Nephron (organoid): Measurements from ENCODE around the gene ZNF772.
"Not testable (repeated sequence)": the region's sequence is repeated elsewhere in the genome, so short reads cannot be mapped to it uniquely, and the experiment has no call there.

Experiments
- H3K27ac Mint-ChIP-seq, 3 experiments: 2 replicates each; pipeline ENCODE4 v1.8.0; 2020; ENCODE audit warnings: mixed read lengths in 3 of 3, mild to moderate bottlenecking in 2 of 3, moderate library complexity in 1 of 3
- H3K27me3 Mint-ChIP-seq: 2 replicates; pipeline ENCODE4 v1.8.0; 2021; ENCODE audit warnings: low read depth, mild to moderate bottlenecking, moderate library complexity, mixed read lengths
- H3K36me3 Mint-ChIP-seq: 2 replicates; pipeline ENCODE4 v1.8.0; 2020; ENCODE audit warnings: low read depth, mixed read lengths
- H3K4me1 Mint-ChIP-seq: 2 replicates; pipeline ENCODE4 v1.8.0; 2020; ENCODE audit warnings: mixed read lengths
- H3K4me3 Mint-ChIP-seq, 3 experiments: 2 replicates each; pipeline ENCODE4 v1.8.0; 2020; ENCODE audit warnings: mild to moderate bottlenecking in 3 of 3, mixed read lengths in 3 of 3, moderate library complexity in 2 of 3
- H3K9me3 Mint-ChIP-seq: 2 replicates; pipeline ENCODE4 v1.8.0; 2020; ENCODE audit warnings: mixed read lengths
- TF ChIP-seq, protein P1 (sequence below), 3 experiments: fragments of 200-600 bp; sonication (generic); IDR thresholded peaks; one replicate each; pipeline ENCODE4 v1.5.0; 2021; ENCODE audit warnings: antibody characterized with exemption in 3 of 3; ENCODE audit not compliant: unreplicated experiment in 3 of 3

ZNF772 gene

DNA sequence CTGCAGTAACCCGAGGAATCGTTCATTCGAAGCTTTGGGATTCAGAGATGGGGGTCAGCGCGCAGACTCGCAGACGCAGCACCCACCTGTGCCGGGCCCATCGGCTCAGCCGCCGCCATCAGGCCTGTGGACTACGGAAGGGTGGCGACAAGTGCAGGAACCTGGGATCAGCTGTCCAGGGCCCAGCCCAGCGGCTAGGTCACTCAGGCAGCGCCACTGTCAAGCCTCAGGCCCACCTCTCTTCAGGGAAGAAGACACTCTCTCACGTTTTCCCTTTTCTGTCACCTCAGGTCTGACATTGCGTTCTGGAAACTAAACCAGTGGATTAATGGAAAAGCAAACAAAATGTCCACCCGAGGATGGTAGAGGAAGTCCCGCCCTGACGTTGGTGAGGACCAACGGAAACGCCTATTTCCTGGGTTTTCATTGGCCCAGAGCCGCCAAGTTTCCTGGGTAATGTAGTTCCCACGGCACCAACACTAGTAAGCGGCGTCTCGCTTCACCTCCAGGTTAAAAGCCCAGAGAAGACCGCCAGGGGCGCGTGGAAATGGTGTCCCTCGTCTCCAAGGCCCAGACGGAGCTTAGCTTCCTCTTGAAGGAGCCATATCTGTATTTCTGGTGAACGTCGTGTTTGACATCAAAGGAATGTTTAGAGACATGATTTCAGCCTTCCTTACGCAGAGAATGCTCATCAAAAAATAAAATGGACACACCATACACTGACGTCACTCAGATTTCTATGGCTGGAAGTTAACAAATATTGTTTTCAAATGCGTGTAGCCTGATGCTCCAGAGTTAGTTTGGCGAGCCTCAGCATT, at the start of gene ZNF772:
TSS of gene ZNF772 (minus strand) at position 376 of the 818 bp plus-strand sequence. CDS start at position 119, 257 bp downstream.
- Mint-ChIP-seq H3K9me3 (peaks cover 77% of the 10 kb centered on the region), H3K4me3 (peak within 1 kb of the TSS; percentile 87 to 92 (median 90)), H3K4me1 (peaks cover 6% of the 10 kb centered on the region), H3K36me3 (peaks cover 64% of the 10 kb centered on the region), H3K27me3 (peaks cover 6% of the 10 kb centered on the region), H3K27ac (peak within 1 kb of the TSS; percentile 79 to 97 (median 96))
- TF ChIP-seq, protein P1, sequence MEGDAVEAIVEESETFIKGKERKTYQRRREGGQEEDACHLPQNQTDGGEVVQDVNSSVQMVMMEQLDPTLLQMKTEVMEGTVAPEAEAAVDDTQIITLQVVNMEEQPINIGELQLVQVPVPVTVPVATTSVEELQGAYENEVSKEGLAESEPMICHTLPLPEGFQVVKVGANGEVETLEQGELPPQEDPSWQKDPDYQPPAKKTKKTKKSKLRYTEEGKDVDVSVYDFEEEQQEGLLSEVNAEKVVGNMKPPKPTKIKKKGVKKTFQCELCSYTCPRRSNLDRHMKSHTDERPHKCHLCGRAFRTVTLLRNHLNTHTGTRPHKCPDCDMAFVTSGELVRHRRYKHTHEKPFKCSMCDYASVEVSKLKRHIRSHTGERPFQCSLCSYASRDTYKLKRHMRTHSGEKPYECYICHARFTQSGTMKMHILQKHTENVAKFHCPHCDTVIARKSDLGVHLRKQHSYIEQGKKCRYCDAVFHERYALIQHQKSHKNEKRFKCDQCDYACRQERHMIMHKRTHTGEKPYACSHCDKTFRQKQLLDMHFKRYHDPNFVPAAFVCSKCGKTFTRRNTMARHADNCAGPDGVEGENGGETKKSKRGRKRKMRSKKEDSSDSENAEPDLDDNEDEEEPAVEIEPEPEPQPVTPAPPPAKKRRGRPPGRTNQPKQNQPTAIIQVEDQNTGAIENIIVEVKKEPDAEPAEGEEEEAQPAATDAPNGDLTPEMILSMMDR (IDR thresholded peaks at IDR 0.05; ENCODE audit: unreplicated experiment in 3 of 3): peak in 2 of 3 experiments; percentile 32 to 52

DNA sequence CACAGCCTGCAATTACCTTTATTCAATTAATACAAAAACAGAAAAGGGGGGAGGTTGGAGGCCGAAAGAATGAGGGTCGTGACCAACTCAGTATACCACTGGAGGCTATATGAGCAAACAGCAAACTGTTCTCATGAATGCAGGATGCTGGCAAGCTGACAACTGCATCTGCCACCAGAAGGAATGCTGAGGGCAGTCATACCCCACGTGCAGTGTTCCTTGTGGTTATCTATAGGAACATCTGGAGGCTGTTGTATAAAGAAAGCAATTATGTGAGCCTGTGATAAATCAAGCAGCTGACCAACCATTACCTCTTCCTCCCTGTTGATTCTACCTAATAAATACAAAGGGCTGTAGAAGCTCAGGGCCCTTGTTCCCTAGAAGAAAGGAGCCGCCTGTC, 40.7 kb upstream of the ZNF772 start:
- peaks cover 52% of the 10 kb centered on the region for H3K9me3 Mint-ChIP-seq
- not testable (repeated sequence) for H3K4me1 Mint-ChIP-seq, H3K4me3 Mint-ChIP-seq, H3K27ac Mint-ChIP-seq, H3K27me3 Mint-ChIP-seq
- H3K36me3 Mint-ChIP-seq: peaks cover 44% of the 10 kb centered on the region

- Mint-ChIP-seq H3K27me3 (peaks cover 4% of the 10 kb centered on the region), H3K4me3 (no peak overlapping the region), H3K36me3 (peaks cover 61% of the 10 kb centered on the region), H3K4me1 (no peaks in the 10 kb centered on the region), H3K9me3 (peaks cover 60% of the 10 kb centered on the region), H3K27ac (no peak overlapping the region)
- TF ChIP-seq, protein P1 (IDR thresholded peaks at IDR 0.05; ENCODE audit: unreplicated experiment in 3 of 3): no peak
These were observed 37.9 kb upstream of the ZNF772 start for GRCh38 chr19:57515255-57515654.

- peaks cover 81% of the 10 kb centered on the region for H3K36me3 Mint-ChIP-seq
- H3K9me3 Mint-ChIP-seq: peaks cover 69% of the 10 kb centered on the region
- TF ChIP-seq, protein P1 (IDR thresholded peaks at IDR 0.05; ENCODE audit: unreplicated experiment in 3 of 3): no peak
- H3K27me3 Mint-ChIP-seq: peaks cover 4% of the 10 kb centered on the region
- H3K27ac Mint-ChIP-seq: no peak overlapping the region
- H3K4me3 Mint-ChIP-seq: no peak overlapping the region
- no peaks in the 10 kb centered on the region for H3K4me1 Mint-ChIP-seq
These were observed 35.5 kb upstream of the ZNF772 start for GRCh38 chr19:57512845-57513244.

DNA sequence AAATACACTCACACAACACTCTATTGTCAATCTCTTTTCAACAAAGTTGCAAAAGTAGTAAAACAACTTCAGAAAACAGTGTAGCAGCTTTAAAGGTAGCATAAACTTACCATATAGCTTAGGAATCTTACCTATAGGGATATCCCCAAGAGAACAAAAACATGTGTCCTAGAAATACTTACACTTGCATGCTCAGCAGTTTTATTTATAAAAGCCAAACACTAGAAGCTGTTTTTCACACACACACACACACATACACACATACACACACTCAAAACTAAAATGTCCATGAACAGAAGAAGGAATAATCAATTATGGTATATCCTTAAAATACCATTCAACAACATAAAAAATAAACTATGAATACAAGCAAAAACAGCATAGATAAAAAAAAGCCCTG, 34.1 kb upstream of the ZNF772 start:
- TF ChIP-seq, protein P1 (IDR thresholded peaks at IDR 0.05; ENCODE audit: unreplicated experiment in 3 of 3): no peak
- H3K27ac Mint-ChIP-seq: no peak overlapping the region
- H3K4me1 Mint-ChIP-seq: no peaks in the 10 kb centered on the region
- H3K27me3 Mint-ChIP-seq: peaks cover 4% of the 10 kb centered on the region
- peaks cover 87% of the 10 kb centered on the region for H3K36me3 Mint-ChIP-seq
- no peak overlapping the region for H3K4me3 Mint-ChIP-seq
- H3K9me3 Mint-ChIP-seq: peaks cover 72% of the 10 kb centered on the region

- H3K27me3 Mint-ChIP-seq: no peaks in the 10 kb centered on the region
- H3K4me3 Mint-ChIP-seq: no peak overlapping the region
- TF ChIP-seq, protein P1 (IDR thresholded peaks at IDR 0.05; ENCODE audit: unreplicated experiment in 3 of 3): no peak
- H3K27ac Mint-ChIP-seq: no peak overlapping the region
- H3K9me3 Mint-ChIP-seq: peaks cover 72% of the 10 kb centered on the region
- H3K4me1 Mint-ChIP-seq: peaks cover under 1% of the 10 kb centered on the region
- peaks cover 93% of the 10 kb centered on the region for H3K36me3 Mint-ChIP-seq
These were observed 28.8 kb upstream of the ZNF772 start for GRCh38 chr19:57506163-57506562.

DNA sequence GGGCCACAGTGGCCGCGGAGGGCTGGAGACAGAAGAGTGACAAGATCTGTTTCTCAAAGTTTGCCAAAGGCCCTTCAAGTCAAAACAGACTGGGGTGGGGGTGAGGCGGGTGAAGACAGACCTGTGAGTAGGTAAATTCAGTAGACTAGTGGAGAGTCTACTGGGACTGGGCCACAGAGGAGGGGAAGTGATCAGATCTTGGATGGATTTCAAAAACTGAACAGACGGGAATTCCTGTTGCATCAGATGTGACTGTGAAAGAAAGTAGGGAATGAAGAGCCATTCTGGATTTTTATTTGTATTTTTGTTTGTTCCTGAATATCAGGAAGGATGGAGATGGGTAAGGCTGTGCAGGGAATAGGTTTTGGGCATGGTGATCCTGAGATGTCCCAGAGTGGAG, 23.0 kb upstream of the ZNF772 start:
- not testable (repeated sequence) for H3K27me3 Mint-ChIP-seq
- H3K4me3 Mint-ChIP-seq: peak overlapping the region; percentile 78 to 86 (median 86)
- peaks cover 70% of the 10 kb centered on the region for H3K36me3 Mint-ChIP-seq
- H3K27ac Mint-ChIP-seq: peak overlapping the region in 2 of 3 experiments; percentile 3 to 56
- H3K9me3 Mint-ChIP-seq: peaks cover 63% of the 10 kb centered on the region
- H3K4me1 Mint-ChIP-seq: peaks cover 14% of the 10 kb centered on the region

- Mint-ChIP-seq H3K9me3 (peaks cover 64% of the 10 kb centered on the region), H3K36me3 (peaks cover 70% of the 10 kb centered on the region), H3K4me3 (peak within 1 kb of the TSS; percentile 78 to 86 (median 86)), H3K27ac (peak within 1 kb of the TSS; percentile 0 to 56 (median 3)), H3K4me1 (peaks cover 14% of the 10 kb centered on the region)
- not testable (repeated sequence) for H3K27me3 Mint-ChIP-seq
These were observed 22.5 kb upstream of the ZNF772 start, which contains the start of gene ZNF773 for GRCh38 chr19:57499680-57500395. TSS of gene ZNF773 (plus strand) at chr19:57499938. CDS start at chr19:57500081, 143 bp downstream.

DNA sequence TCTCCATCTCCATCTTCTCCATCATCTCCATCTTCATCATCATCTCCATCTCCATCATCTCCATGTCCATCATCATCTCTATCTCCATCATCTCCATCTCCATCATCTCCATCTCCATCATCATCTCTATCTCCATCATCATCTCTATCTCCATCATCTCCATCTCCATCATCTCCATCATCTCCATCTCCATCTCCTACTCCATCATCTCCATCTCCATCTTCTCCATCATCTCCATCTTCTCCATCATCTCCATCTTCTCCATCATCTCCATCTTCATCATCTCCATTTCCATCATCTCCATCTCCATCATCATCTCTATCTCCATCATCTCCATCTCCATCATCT, 21.9 kb upstream of the ZNF772 start:
- H3K36me3 Mint-ChIP-seq: peaks cover 70% of the 10 kb centered on the region
- peaks cover 67% of the 10 kb centered on the region for H3K9me3 Mint-ChIP-seq
- peaks cover 14% of the 10 kb centered on the region for H3K4me1 Mint-ChIP-seq
- peak overlapping the region in 1 of 3 experiments; percentile 0 for H3K27ac Mint-ChIP-seq
- not testable (repeated sequence) for H3K27me3 Mint-ChIP-seq
- H3K4me3 Mint-ChIP-seq: peak overlapping the region; percentile 29 to 80 (median 78)
